DOHH2 (cell line): ENCODE data around the gene KRTAP9-3.

ENCODE experiments used
- H3F3A ChIP-seq: fragments of 200-600 bp; sonication (generic), shearing (Covaris generic); 2 replicates; pipeline ENCODE4 v1.6.0; 2016; ENCODE audit warnings: antibody characterized with exemption, mild to moderate bottlenecking; ENCODE audit not compliant: control insufficient read depth, insufficient read depth
- H3K27ac ChIP-seq: fragments of 200-600 bp; sonication (generic); 2 replicates; pipeline ENCODE4 v1.5.1; 2014; ENCODE audit warnings: low read depth, mild to moderate bottlenecking, low read length, moderate library complexity
- H3K27me3 ChIP-seq: fragments of 200-600 bp; sonication (generic); 2 replicates; pipeline ENCODE4 v1.6.1; 2014; ENCODE audit warnings: mild to moderate bottlenecking, low read length, mixed read lengths; ENCODE audit not compliant: control insufficient read depth
- H3K36me3 ChIP-seq: fragments of 200-600 bp; sonication (generic); 2 replicates; pipeline ENCODE4 v1.6.1; 2014; ENCODE audit warnings: mild to moderate bottlenecking, low read length, moderate library complexity, mixed read lengths; ENCODE audit not compliant: control insufficient read depth
- H3K4me1 ChIP-seq: fragments of 200-600 bp; sonication (generic); 2 replicates; pipeline ENCODE4 v1.6.1; 2014; ENCODE audit warnings: mild to moderate bottlenecking, low read length, mixed read lengths; ENCODE audit not compliant: control insufficient read depth
- H3K4me2 ChIP-seq: fragments of 200-600 bp; sonication (generic); 2 replicates; pipeline ENCODE4 v1.6.0; 2014; ENCODE audit warnings: mild to moderate bottlenecking, low read length, moderate library complexity
- H3K4me3 ChIP-seq: fragments of 200-600 bp; sonication (generic); 2 replicates; pipeline ENCODE4 v1.5.1; 2014; ENCODE audit warnings: mild to moderate bottlenecking, low read length, mixed read lengths
- H3K79me2 ChIP-seq: fragments of 200-600 bp; sonication (generic); 2 replicates; pipeline ENCODE4 v1.6.1; 2014; ENCODE audit warnings: mild to moderate bottlenecking, low read length, mixed read lengths; ENCODE audit not compliant: control insufficient read depth
- H3K9me2 ChIP-seq: fragments of 200-600 bp; sonication (generic); replicated peaks from 2 replicates; pipeline ENCODE4 v1.6.1; 2014; ENCODE audit warnings: mild to moderate bottlenecking, low read length, mixed read lengths; ENCODE audit not compliant: control insufficient read depth
- H3K9me3 ChIP-seq: fragments of 200-600 bp; sonication (generic); 2 replicates; pipeline ENCODE4 v1.6.1; 2014; ENCODE audit warnings: antibody characterized with exemption, low read length, mixed read lengths; ENCODE audit not compliant: control insufficient read depth, insufficient read depth
- H4K20me1 ChIP-seq: fragments of 200-600 bp; sonication (generic); 2 replicates; pipeline ENCODE4 v1.6.0; 2014; ENCODE audit warnings: low read depth, mild to moderate bottlenecking, antibody characterized with exemption, low read length, moderate library complexity; ENCODE audit not compliant: control insufficient read depth, insufficient read depth
- EZH2phosphoT487 ChIP-seq: fragments of 200-600 bp; sonication (generic); IDR thresholded peaks from 2 replicates; pipeline ENCODE4 v1.6.1; 2017; ENCODE audit warnings: borderline replicate concordance, mild to moderate bottlenecking, antibody characterized with exemption, low read length, moderate library complexity, mixed read lengths
- TF ChIP-seq, protein P1 (sequence below): fragments of 200-600 bp; sonication (generic); IDR thresholded peaks from one replicate; pipeline ENCODE4 v1.5.1; 2014; ENCODE audit warnings: antibody characterized with exemption, mild to moderate bottlenecking, low read depth, low read length; ENCODE audit not compliant: poor library complexity, severe bottlenecking

The KRTAP9-3 gene

DNA sequence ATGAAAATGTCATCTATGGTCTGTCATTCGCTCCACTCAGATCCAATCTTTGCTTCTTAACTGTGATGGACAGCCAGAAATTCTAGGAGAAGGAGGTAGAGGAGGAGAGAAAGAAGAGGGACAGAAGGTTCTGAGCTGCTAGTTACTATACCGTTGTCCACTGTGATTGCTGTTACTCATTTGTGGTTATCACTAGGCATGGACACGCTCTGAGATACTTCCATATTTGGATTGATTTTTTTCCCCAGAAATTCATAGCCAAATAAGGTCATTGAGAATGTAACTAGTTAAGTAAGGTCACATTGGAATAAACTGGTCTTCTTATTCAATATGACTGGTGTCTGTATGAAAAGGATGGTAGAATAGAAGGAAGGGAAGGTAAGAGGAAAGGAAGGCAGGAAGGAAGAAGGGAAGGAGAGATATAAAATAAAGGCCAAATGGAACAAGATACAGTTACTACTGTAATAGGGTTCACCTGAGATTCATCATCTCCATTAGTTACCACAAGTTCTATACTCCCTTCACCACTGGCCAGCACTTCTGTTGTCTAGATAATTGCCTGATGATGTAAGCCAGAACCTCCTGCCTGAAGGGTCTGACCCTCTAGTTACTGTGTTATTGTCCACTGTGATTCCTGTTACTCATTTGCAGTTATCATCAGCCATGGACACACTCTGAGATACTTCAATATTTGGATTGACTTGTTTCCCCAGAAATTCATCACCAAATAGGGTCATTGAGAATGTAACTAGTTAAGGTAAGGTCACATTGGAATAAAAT, 46.1 kb downstream of the KRTAP9-3 start:
- Histone ChIP-seq H3K27ac (no peak overlapping the region), H3F3A (no peaks in the 10 kb centered on the region)

More for the DNA sequence above, 46.1 kb downstream of the KRTAP9-3 start:
- no peak overlapping the region for H3K4me2 ChIP-seq
- no peaks in the 10 kb centered on the region for H4K20me1 ChIP-seq
- peaks cover 27% of the 10 kb centered on the region for H3K27me3 ChIP-seq
- H3K9me3 ChIP-seq, result no peaks in the 10 kb centered on the region
- no peaks in the 10 kb centered on the region for H3K36me3 ChIP-seq
- no peaks in the 10 kb centered on the region for H3K4me1 ChIP-seq
- H3K79me2 ChIP-seq, result no peaks in the 10 kb centered on the region
- H3K4me3 ChIP-seq, result no peak overlapping the region
- TF ChIP-seq, protein P1, sequence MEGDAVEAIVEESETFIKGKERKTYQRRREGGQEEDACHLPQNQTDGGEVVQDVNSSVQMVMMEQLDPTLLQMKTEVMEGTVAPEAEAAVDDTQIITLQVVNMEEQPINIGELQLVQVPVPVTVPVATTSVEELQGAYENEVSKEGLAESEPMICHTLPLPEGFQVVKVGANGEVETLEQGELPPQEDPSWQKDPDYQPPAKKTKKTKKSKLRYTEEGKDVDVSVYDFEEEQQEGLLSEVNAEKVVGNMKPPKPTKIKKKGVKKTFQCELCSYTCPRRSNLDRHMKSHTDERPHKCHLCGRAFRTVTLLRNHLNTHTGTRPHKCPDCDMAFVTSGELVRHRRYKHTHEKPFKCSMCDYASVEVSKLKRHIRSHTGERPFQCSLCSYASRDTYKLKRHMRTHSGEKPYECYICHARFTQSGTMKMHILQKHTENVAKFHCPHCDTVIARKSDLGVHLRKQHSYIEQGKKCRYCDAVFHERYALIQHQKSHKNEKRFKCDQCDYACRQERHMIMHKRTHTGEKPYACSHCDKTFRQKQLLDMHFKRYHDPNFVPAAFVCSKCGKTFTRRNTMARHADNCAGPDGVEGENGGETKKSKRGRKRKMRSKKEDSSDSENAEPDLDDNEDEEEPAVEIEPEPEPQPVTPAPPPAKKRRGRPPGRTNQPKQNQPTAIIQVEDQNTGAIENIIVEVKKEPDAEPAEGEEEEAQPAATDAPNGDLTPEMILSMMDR, result no peak
- TF ChIP-seq EZH2phosphoT487, result no peak
- no peaks in the 10 kb centered on the region for H3K9me2 ChIP-seq
